HCT116 (cell line): ENCODE measurements around the gene IP6K3.

Experiments used
- CEBPB ChIP-seq: IDR thresholded peaks from 2 replicates; pipeline ENCODE4 v1.6.1; 2012; ENCODE audit warnings: low read depth
- POLR2A ChIP-seq: IDR thresholded peaks from 2 replicates; pipeline ENCODE4 v1.7.0; 2011; ENCODE audit warnings: borderline replicate concordance; ENCODE audit not compliant: insufficient read depth, insufficient read length; ENCODE audit errors: extremely low read depth
- POLR2AphosphoS5 ChIP-seq: IDR thresholded peaks from 2 replicates; pipeline ENCODE4 v1.6.1; 2011; ENCODE audit warnings: mild to moderate bottlenecking, low read depth, low read length, moderate library complexity
- RAD21 ChIP-seq: IDR thresholded peaks from 2 replicates; pipeline ENCODE4 v1.6.1; 2012; ENCODE audit warnings: low read depth, mild to moderate bottlenecking
- SIN3A ChIP-seq: IDR thresholded peaks from 2 replicates; pipeline ENCODE4 v1.6.1; 2012; ENCODE audit warnings: low read depth
- SP1 ChIP-seq: IDR thresholded peaks from 2 replicates; pipeline ENCODE4 v1.6.1; 2012; ENCODE audit warnings: low read depth
- TCF7L2 ChIP-seq: IDR thresholded peaks from 2 replicates; pipeline ENCODE4 v1.7.0; 2011; ENCODE audit warnings: borderline replicate concordance, inconsistent platforms; ENCODE audit not compliant: insufficient read depth, insufficient read length; ENCODE audit errors: extremely low read depth
- TF ChIP-seq, protein P1 (sequence below): IDR thresholded peaks from 2 replicates; pipeline ENCODE4 v1.6.1; 2011; ENCODE audit warnings: mild to moderate bottlenecking, low read length, moderate library complexity; ENCODE audit not compliant: insufficient replicate concordance; ENCODE audit errors: extremely low read depth
- TF ChIP-seq, protein P2 (sequence below): IDR thresholded peaks from 2 replicates; pipeline ENCODE4 v1.6.1; 2012; ENCODE audit warnings: low read depth
- TF ChIP-seq, protein P3 (sequence below), 3 experiments: fragments of 200-600 bp in 1 of 3; sonication (generic) in 1 of 3; IDR thresholded peaks in 2 of 3; conservative IDR thresholded peaks in 1 of 3; 2 replicates each; pipeline ENCODE4 v1.5.1; 2012 to 2017; ENCODE audit warnings: low read depth in 2 of 3, low read length in 2 of 3, antibody characterized with exemption in 1 of 3, borderline replicate concordance in 1 of 3, control low read depth in 1 of 3, mild to moderate bottlenecking in 1 of 3, mixed read lengths in 1 of 3, mixed run types in 1 of 3, moderate library complexity in 1 of 3; ENCODE audit not compliant: insufficient read depth in 1 of 3

DNA sequence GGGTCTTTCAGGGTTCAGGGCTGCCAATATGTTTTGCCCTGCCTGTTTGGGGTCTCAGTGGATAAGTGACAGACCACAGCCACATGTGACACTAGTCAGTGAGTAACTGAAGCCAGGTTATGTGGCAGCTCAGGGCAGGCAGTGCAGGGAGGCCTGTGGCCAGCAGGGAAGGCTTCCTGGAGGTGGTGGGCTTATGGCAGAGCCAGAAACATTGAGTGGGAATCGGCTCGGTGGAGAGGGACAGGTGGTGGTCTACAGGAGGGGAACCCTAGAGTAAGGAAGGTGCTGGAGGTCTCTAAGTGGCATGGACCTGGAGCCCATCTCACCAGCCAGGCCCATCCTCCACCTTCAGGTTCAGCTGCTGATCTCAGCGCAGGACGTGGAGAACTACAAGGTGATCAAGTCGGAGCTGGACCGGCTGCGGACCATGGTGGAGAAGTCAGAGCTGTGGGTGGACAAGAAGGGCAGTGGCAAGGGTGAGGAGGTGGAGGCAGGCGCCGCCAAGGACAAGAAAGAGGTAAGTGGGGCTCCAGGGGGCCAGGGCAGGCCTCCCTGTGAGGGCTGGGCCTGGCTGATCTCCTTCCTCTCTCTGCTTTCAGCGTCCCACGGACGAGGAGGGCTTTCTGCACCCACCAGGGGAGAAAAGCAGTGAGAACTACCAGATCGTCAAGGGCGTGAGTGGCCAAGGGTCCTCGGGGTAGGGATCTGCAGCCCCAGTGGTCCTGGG, 70.1 kb downstream of the IP6K3 start:
- TF ChIP-seq, protein P1, sequence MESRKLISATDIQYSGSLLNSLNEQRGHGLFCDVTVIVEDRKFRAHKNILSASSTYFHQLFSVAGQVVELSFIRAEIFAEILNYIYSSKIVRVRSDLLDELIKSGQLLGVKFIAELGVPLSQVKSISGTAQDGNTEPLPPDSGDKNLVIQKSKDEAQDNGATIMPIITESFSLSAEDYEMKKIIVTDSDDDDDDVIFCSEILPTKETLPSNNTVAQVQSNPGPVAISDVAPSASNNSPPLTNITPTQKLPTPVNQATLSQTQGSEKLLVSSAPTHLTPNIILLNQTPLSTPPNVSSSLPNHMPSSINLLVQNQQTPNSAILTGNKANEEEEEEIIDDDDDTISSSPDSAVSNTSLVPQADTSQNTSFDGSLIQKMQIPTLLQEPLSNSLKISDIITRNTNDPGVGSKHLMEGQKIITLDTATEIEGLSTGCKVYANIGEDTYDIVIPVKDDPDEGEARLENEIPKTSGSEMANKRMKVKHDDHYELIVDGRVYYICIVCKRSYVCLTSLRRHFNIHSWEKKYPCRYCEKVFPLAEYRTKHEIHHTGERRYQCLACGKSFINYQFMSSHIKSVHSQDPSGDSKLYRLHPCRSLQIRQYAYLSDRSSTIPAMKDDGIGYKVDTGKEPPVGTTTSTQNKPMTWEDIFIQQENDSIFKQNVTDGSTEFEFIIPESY: no peak
- TF ChIP-seq SP1 (no peak), POLR2A (no peak), SIN3A (no peak), CEBPB (no peak), TCF7L2 (no peak), POLR2AphosphoS5 (no peak), RAD21 (no peak)
- TF ChIP-seq, protein P2, sequence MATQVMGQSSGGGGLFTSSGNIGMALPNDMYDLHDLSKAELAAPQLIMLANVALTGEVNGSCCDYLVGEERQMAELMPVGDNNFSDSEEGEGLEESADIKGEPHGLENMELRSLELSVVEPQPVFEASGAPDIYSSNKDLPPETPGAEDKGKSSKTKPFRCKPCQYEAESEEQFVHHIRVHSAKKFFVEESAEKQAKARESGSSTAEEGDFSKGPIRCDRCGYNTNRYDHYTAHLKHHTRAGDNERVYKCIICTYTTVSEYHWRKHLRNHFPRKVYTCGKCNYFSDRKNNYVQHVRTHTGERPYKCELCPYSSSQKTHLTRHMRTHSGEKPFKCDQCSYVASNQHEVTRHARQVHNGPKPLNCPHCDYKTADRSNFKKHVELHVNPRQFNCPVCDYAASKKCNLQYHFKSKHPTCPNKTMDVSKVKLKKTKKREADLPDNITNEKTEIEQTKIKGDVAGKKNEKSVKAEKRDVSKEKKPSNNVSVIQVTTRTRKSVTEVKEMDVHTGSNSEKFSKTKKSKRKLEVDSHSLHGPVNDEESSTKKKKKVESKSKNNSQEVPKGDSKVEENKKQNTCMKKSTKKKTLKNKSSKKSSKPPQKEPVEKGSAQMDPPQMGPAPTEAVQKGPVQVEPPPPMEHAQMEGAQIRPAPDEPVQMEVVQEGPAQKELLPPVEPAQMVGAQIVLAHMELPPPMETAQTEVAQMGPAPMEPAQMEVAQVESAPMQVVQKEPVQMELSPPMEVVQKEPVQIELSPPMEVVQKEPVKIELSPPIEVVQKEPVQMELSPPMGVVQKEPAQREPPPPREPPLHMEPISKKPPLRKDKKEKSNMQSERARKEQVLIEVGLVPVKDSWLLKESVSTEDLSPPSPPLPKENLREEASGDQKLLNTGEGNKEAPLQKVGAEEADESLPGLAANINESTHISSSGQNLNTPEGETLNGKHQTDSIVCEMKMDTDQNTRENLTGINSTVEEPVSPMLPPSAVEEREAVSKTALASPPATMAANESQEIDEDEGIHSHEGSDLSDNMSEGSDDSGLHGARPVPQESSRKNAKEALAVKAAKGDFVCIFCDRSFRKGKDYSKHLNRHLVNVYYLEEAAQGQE: no peak
- TF ChIP-seq, protein P3, sequence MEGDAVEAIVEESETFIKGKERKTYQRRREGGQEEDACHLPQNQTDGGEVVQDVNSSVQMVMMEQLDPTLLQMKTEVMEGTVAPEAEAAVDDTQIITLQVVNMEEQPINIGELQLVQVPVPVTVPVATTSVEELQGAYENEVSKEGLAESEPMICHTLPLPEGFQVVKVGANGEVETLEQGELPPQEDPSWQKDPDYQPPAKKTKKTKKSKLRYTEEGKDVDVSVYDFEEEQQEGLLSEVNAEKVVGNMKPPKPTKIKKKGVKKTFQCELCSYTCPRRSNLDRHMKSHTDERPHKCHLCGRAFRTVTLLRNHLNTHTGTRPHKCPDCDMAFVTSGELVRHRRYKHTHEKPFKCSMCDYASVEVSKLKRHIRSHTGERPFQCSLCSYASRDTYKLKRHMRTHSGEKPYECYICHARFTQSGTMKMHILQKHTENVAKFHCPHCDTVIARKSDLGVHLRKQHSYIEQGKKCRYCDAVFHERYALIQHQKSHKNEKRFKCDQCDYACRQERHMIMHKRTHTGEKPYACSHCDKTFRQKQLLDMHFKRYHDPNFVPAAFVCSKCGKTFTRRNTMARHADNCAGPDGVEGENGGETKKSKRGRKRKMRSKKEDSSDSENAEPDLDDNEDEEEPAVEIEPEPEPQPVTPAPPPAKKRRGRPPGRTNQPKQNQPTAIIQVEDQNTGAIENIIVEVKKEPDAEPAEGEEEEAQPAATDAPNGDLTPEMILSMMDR (IDR thresholded peaks at IDR 0.05 in 2 of 3, conservative IDR thresholded peaks at IDR 0.05 in 1 of 3; ENCODE audit: borderline replicate concordance in 1 of 3, insufficient read depth in 1 of 3, low read depth in 2 of 3, low read length in 2 of 3): no peak
